Liver (tissue), 9 donors: ENCODE results near the gene KYAT1. TPM values are rescaled to one million over a fixed set of nuclear protein-coding genes. Genes with fewer than 3 reads are reported as not detected.

Source experiments
- DNase-seq: peaks from one replicate; pipeline ENCODE4 v3.0.0-alpha.2; 2017; ENCODE audit warnings: low spot score
- H3K27ac ChIP-seq, 2 donors: one replicate each; pipeline ENCODE4 v1.7.0; 2013; ENCODE audit warnings: inconsistent platforms in 2 of 2, low read length in 2 of 2, control low read depth in 1 of 2, low read depth in 1 of 2, mild to moderate bottlenecking in 1 of 2
- H3K27me3 ChIP-seq, 4 donors: one replicate each; pipeline versions ENCODE4 v1.6.1 to v1.7.0; 2013; ENCODE audit warnings: low read length in 3 of 4, inconsistent platforms in 1 of 4, mild to moderate bottlenecking in 1 of 4, moderate library complexity in 1 of 4; ENCODE audit not compliant: control insufficient read depth in 4 of 4, insufficient read depth in 4 of 4
- H3K36me3 ChIP-seq, 4 donors: one replicate each; pipeline versions ENCODE4 v1.6.1 to v1.7.0; 2013; ENCODE audit warnings: low read length in 3 of 4, mild to moderate bottlenecking in 3 of 4, low read depth in 1 of 4, moderate library complexity in 1 of 4; ENCODE audit not compliant: control insufficient read depth in 4 of 4, insufficient read depth in 3 of 4
- H3K4me1 ChIP-seq, 4 donors: one replicate each; pipeline versions ENCODE4 v1.6.1 to v1.7.0; 2013; ENCODE audit warnings: low read length in 3 of 4, mild to moderate bottlenecking in 3 of 4, moderate library complexity in 1 of 4; ENCODE audit not compliant: control insufficient read depth in 4 of 4, insufficient read depth in 4 of 4
- H3K4me3 ChIP-seq, 3 donors: one replicate each; pipeline versions ENCODE4 v1.6.1 to v1.7.0; 2013; ENCODE audit warnings: low read length in 3 of 3, control low read depth in 1 of 3, low read depth in 1 of 3, mild to moderate bottlenecking in 1 of 3
- H3K9ac ChIP-seq, 2 donors: one replicate each; pipeline ENCODE4 v1.7.0; 2013; ENCODE audit warnings: low read length in 2 of 2, mild to moderate bottlenecking in 2 of 2, moderate library complexity in 2 of 2, control low read depth in 1 of 2, low read depth in 1 of 2
- H3K9me3 ChIP-seq, 4 donors: one replicate each; pipeline versions ENCODE4 v1.6.1 to v1.7.0; 2013; ENCODE audit warnings: low read length in 3 of 4; ENCODE audit not compliant: control insufficient read depth in 4 of 4
- ATF3 ChIP-seq: IDR thresholded peaks from 2 replicates; pipeline ENCODE4 v1.6.1; 2016; ENCODE audit warnings: antibody characterized with exemption
- CTCF ChIP-seq: fragments of 150-350 bp; IDR thresholded peaks from 2 replicates; pipeline ENCODE4 v1.5.1; 2017; ENCODE audit warnings: improper control_type of control experiment, low read depth, low read length; ENCODE audit not compliant: missing input control
- EGR1 ChIP-seq, 2 donors: IDR thresholded peaks; 2 replicates each; pipeline ENCODE4 v1.6.1; 2016 to 2018; ENCODE audit warnings: antibody characterized with exemption in 2 of 2, low read depth in 2 of 2
- FOXA1 ChIP-seq: IDR thresholded peaks from 2 replicates; pipeline ENCODE4 v1.6.1; 2016; ENCODE audit warnings: antibody characterized with exemption
- GABPA ChIP-seq, 2 donors: IDR thresholded peaks in 1 of 2; conservative IDR thresholded peaks in 1 of 2; 2 replicates each; pipeline ENCODE4 v1.6.1; 2016; ENCODE audit warnings: antibody characterized with exemption in 2 of 2, mild to moderate bottlenecking in 1 of 2, moderate library complexity in 1 of 2
- HNF4A ChIP-seq, 2 donors: conservative IDR thresholded peaks; 2 replicates each; pipeline ENCODE4 v1.6.1; 2016; ENCODE audit warnings: antibody characterized with exemption in 2 of 2, mild to moderate bottlenecking in 2 of 2
- HNF4G ChIP-seq: IDR thresholded peaks from 2 replicates; pipeline ENCODE4 v1.6.1; 2016; ENCODE audit warnings: antibody characterized with exemption
- JUND ChIP-seq, 2 donors: IDR thresholded peaks; 2 replicates each; pipeline ENCODE4 v1.6.1; 2016; ENCODE audit warnings: antibody characterized with exemption in 2 of 2
- NR2F2 ChIP-seq: IDR thresholded peaks from 2 replicates; pipeline ENCODE4 v1.6.1; 2016; ENCODE audit warnings: antibody characterized with exemption
- RAD21 ChIP-seq, 2 donors: IDR thresholded peaks; 2 replicates each; pipeline ENCODE4 v1.6.1; 2016; ENCODE audit warnings: antibody characterized with exemption in 2 of 2, mild to moderate bottlenecking in 2 of 2
- RXRA ChIP-seq, 2 donors: IDR thresholded peaks; 2 replicates each; pipeline ENCODE4 v1.6.1; 2017 to 2018; ENCODE audit warnings: antibody characterized with exemption in 2 of 2, mild to moderate bottlenecking in 1 of 2
- SP1 ChIP-seq: IDR thresholded peaks from 2 replicates; pipeline ENCODE4 v1.6.1; 2018; ENCODE audit warnings: antibody characterized with exemption, mild to moderate bottlenecking
- TAF1 ChIP-seq: conservative IDR thresholded peaks from 2 replicates; pipeline ENCODE4 v1.6.1; 2016; ENCODE audit warnings: antibody characterized with exemption, mild to moderate bottlenecking
- YY1 ChIP-seq: IDR thresholded peaks from 2 replicates; pipeline ENCODE4 v1.6.1; 2016; ENCODE audit warnings: antibody characterized with exemption, mild to moderate bottlenecking
- WGBS: extraction: QIAGEN DNeasy Blood & Tissue Kit; methylation state at CpG from one replicate; pipeline ENCODE4 v1.1.7; 2013; 5-methylcytosine and 5-hydroxymethylcytosine counted together
- polyA plus RNA-seq, 2 donors: library from polyadenylated mRNA; stranded (reverse) in 1 of 2; unstranded in 1 of 2; fragments of 200-250 nt in 1 of 2; fragments of >200 nt in 1 of 2; fragmentation: Nextera tagmentation in 1 of 2; extraction: Ambion mirVana in 1 of 2; gene quantifications; one replicate each; pipeline versions ENCODE4 v1.2.1 to v1.2.3, GENCODE V29; 2013 to 2015
- total RNA-seq, 2 donors: library from RNA; depleted of rRNA; stranded (reverse); fragments of >200 nt; gene quantifications; one replicate each; pipeline ENCODE4 v1.2.3, GENCODE V29; 2014
- TF ChIP-seq, protein P1 (sequence below): IDR thresholded peaks from 2 replicates; pipeline ENCODE4 v1.6.1; 2016; ENCODE audit warnings: antibody characterized with exemption
- TF ChIP-seq, protein P2 (sequence below): IDR thresholded peaks from 2 replicates; pipeline ENCODE4 v1.6.1; 2016; ENCODE audit warnings: antibody characterized with exemption, mild to moderate bottlenecking
- donor health status: healthy.
- donor health status: healthy.
- donor health status: healthy.
- donor health status: healthy.
- donor health status: healthy.

Gene KYAT1
- total and polyA plus RNA-seq, 4 donors, result 3.8 to 8.1 (median 7.4) TPM

DNA sequence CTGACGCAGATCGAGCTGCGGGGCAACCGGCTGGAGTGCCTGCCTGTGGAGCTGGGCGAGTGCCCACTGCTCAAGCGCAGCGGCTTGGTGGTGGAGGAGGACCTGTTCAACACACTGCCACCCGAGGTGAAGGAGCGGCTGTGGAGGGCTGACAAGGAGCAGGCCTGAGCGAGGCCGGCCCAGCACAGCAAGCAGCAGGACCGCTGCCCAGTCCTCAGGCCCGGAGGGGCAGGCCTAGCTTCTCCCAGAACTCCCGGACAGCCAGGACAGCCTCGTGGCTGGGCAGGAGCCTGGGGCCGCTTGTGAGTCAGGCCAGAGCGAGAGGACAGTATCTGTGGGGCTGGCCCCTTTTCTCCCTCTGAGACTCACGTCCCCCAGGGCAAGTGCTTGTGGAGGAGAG is 34.5 kb upstream of the KYAT1 start:
- H3K27me3 ChIP-seq, result no peaks in the 10 kb centered on the region
- H3K9me3 ChIP-seq, result no peaks in the 10 kb centered on the region
- no peak for DNase-seq
- 28% methylated on average over 18 of the region's 18 CpGs for WGBS
- peaks cover 10 to 69% (median 46%) of the 10 kb centered on the region in 4 donors for H3K4me1 ChIP-seq
- H3K36me3 ChIP-seq, result peaks cover 3 to 8% (median 5%) of the 10 kb centered on the region in 4 donors
- peak overlapping the region; percentile 84 to 95 for H3K27ac ChIP-seq
- peak overlapping the region; percentile 63 to 95 (median 66) for H3K4me3 ChIP-seq
- no peak for TF ChIP-seq EGR1 (IDR thresholded peaks at IDR 0.05; ENCODE audit: low read depth in 2 of 2)
- TF ChIP-seq YY1, result no peak
- no peak for TF ChIP-seq GABPA (IDR thresholded peaks at IDR 0.05 in 1 of 2, conservative IDR thresholded peaks at IDR 0.05 in 1 of 2)
- TF ChIP-seq RAD21 (IDR thresholded peaks at IDR 0.05), result no peak
- TF ChIP-seq JUND (IDR thresholded peaks at IDR 0.05), result no peak
- TF ChIP-seq CTCF, result no peak
- H3K9ac ChIP-seq, result peak overlapping the region; percentile 88 to 94

- peaks cover 10 to 58% (median 37%) of the 10 kb centered on the region in 4 donors for H3K4me1 ChIP-seq
- no peak for TF ChIP-seq EGR1 (IDR thresholded peaks at IDR 0.05; ENCODE audit: low read depth in 2 of 2)
- no peak for TF ChIP-seq NR2F2
- no peak for TF ChIP-seq RAD21 (IDR thresholded peaks at IDR 0.05)
- TF ChIP-seq SP1, result no peak
- no peak for TF ChIP-seq TAF1
- TF ChIP-seq, protein P1, sequence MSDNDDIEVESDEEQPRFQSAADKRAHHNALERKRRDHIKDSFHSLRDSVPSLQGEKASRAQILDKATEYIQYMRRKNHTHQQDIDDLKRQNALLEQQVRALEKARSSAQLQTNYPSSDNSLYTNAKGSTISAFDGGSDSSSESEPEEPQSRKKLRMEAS, result no peak
- TF ChIP-seq RXRA (IDR thresholded peaks at IDR 0.05), result no peak
Observed at GRCh38 chr9:128913995-128914772, 32.4 kb upstream of the KYAT1 start.

DNA sequence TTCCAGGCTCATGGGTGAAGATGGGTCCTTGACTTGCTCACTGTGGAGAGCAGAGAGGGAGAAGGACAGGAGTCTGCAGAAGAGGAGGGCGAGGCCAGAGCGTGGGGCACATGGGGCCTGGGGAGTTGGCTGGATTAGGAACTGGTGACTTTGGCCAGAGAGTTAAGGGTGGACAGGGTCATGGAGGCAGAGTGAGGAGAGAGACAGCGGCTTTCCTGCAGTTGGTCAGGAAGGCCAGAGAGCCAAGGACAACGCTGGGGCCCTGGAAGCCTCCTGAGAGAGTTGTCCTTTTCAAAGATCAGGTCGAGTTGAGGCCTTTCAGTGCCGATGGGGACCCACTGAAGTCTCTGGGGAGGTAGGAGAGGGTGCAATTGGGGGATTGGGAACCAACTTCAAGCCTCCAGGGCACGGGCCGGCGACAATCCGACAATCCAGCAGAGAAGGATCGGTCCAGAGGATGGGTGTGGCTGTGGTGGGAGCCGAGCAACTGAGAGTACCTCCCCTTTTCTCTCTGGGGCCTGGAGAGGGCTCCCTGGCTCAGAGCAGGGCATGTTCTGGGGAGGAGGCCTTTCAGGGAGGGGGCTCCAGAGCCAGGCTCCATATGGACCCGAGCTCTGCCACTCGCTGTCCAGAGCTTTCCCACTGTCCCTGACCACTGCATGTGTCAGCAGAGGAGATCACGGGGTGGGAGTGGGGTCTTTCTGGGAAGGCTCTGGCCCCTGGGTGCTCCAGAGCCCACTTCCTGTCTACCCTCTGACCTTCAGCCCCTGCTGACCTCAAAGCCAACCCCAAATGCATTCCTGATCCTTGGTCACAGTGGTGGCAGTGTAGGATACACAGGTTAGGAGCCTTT is 31.5 kb upstream of the KYAT1 start:
- Histone ChIP-seq H3K27ac (peak overlapping the region; percentile 34 to 54), H3K27me3 (no peaks in the 10 kb centered on the region), H3K4me3 (no peak overlapping the region), H3K4me1 (peaks cover 5 to 51% (median 31%) of the 10 kb centered on the region in 4 donors), H3K9ac (no peak overlapping the region), H3K9me3 (no peaks in the 10 kb centered on the region), H3K36me3 (peaks cover 4 to 24% (median 17%) of the 10 kb centered on the region in 4 donors)
- DNase-seq, result no peak
- 77% methylated on average over 15 of the region's 15 CpGs for WGBS
- TF ChIP-seq, protein P2, sequence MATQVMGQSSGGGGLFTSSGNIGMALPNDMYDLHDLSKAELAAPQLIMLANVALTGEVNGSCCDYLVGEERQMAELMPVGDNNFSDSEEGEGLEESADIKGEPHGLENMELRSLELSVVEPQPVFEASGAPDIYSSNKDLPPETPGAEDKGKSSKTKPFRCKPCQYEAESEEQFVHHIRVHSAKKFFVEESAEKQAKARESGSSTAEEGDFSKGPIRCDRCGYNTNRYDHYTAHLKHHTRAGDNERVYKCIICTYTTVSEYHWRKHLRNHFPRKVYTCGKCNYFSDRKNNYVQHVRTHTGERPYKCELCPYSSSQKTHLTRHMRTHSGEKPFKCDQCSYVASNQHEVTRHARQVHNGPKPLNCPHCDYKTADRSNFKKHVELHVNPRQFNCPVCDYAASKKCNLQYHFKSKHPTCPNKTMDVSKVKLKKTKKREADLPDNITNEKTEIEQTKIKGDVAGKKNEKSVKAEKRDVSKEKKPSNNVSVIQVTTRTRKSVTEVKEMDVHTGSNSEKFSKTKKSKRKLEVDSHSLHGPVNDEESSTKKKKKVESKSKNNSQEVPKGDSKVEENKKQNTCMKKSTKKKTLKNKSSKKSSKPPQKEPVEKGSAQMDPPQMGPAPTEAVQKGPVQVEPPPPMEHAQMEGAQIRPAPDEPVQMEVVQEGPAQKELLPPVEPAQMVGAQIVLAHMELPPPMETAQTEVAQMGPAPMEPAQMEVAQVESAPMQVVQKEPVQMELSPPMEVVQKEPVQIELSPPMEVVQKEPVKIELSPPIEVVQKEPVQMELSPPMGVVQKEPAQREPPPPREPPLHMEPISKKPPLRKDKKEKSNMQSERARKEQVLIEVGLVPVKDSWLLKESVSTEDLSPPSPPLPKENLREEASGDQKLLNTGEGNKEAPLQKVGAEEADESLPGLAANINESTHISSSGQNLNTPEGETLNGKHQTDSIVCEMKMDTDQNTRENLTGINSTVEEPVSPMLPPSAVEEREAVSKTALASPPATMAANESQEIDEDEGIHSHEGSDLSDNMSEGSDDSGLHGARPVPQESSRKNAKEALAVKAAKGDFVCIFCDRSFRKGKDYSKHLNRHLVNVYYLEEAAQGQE, result no peak
- TF ChIP-seq JUND (IDR thresholded peaks at IDR 0.05) (no peak), CTCF (no peak), ATF3 (no peak), RXRA (IDR thresholded peaks at IDR 0.05) (no peak), HNF4A (conservative IDR thresholded peaks at IDR 0.05) (no peak), EGR1 (IDR thresholded peaks at IDR 0.05; ENCODE audit: low read depth in 2 of 2) (no peak), RAD21 (IDR thresholded peaks at IDR 0.05) (no peak), GABPA (IDR thresholded peaks at IDR 0.05 in 1 of 2, conservative IDR thresholded peaks at IDR 0.05 in 1 of 2) (no peak), YY1 (no peak), FOXA1 (no peak), HNF4G (no peak), SP1 (no peak), NR2F2 (no peak)

More at GRCh38 chr9:128913995-128914772, 32.4 kb upstream of the KYAT1 start:
- DNase-seq, result no peak
- Histone ChIP-seq H3K27ac (peak overlapping the region; percentile 32 to 34), H3K4me3 (no peak overlapping the region), H3K36me3 (peaks cover 4 to 15% (median 11%) of the 10 kb centered on the region in 4 donors), H3K9me3 (no peaks in the 10 kb centered on the region), H3K9ac (no peak overlapping the region), H3K27me3 (no peaks in the 10 kb centered on the region)
- WGBS, result 54% methylated on average over 23 of the region's 23 CpGs
